Endothelial cell of umbilical vein (primary cell): ENCODE data around the gene SMAD3. TPM values are rescaled to one million over a fixed set of nuclear protein-coding genes. Genes with fewer than 3 reads are reported as not detected.

Experiments used
- BruUV-seq: library from RNA; stranded (reverse); fragments of 400-500 nt; replicated peaks from 2 replicates; lab custom pipeline; 2021; lab: Mats Ljungman, UMichigan
- CTCF ChIA-PET: fragments of 300-600, 350-600 bp; sonication (Branson Sonifier 250); formaldehyde crosslinking; loops from one replicate; lab custom pipeline; 2021; ENCODE audit warnings: antibody characterized with exemption, inconsistent platforms; lab: Charles Lee
- POLR2A ChIA-PET: fragments of 300-600, 350-600 bp; sonication (Branson Sonifier 250); formaldehyde crosslinking; loops from one replicate; lab custom pipeline; 2021; ENCODE audit warnings: antibody characterized with exemption, inconsistent platforms; lab: Charles Lee
- DNase-seq: peaks from one replicate; pipeline ENCODE4 v3.0.0-alpha.2; 2011; ENCODE audit warnings: low read depth, low spot score
- FAIRE-seq: peaks from 2 replicates; lab custom pipeline; 2011; peaks lifted over from hg19 to GRCh38; lab: Jason Lieb, UNC
- H2AFZ ChIP-seq: 2 replicates; pipeline ENCODE4 v1.6.0; 2012; ENCODE audit warnings: low read depth, low read length, control low read depth, inconsistent platforms
- H3K27ac ChIP-seq: 2 replicates; pipeline ENCODE4 v1.5.1; 2011; ENCODE audit warnings: low read depth, mild to moderate bottlenecking, control low read depth, low read length, moderate library complexity; ENCODE audit not compliant: insufficient read depth
- H3K27me3 ChIP-seq, 2 experiments: 2 replicates each; pipeline versions ENCODE4 v1.6.0 to v1.6.1; 2011; ENCODE audit warnings: low read length in 2 of 2, mixed read lengths in 1 of 2; ENCODE audit not compliant: control insufficient read depth in 2 of 2, insufficient read depth in 2 of 2
- H3K36me3 ChIP-seq, 2 experiments: 2 replicates in 1 of 2; 3 replicates in 1 of 2; pipeline ENCODE4 v1.5.1; 2011; ENCODE audit warnings: low read length in 2 of 2, mild to moderate bottlenecking in 1 of 2, moderate library complexity in 1 of 2; ENCODE audit not compliant: control insufficient read depth in 2 of 2, insufficient read depth in 2 of 2; ENCODE audit errors: extremely low read depth in 1 of 2
- H3K4me1 ChIP-seq: 3 replicates; pipeline ENCODE4 v1.5.1; 2011; ENCODE audit warnings: mild to moderate bottlenecking, low read length; ENCODE audit not compliant: control insufficient read depth, insufficient read depth; ENCODE audit errors: extremely low read depth
- H3K4me2 ChIP-seq: 2 replicates; pipeline ENCODE4 v1.6.1; 2011; ENCODE audit warnings: low read length, control low read depth, mixed read lengths; ENCODE audit not compliant: insufficient read depth
- H3K4me3 ChIP-seq, 3 experiments: fragments of 200-600 bp in 1 of 3; sonication (generic), shearing (Covaris generic) in 1 of 3; replicated peaks in 1 of 3; 2 replicates each; pipeline ENCODE4 v1.5.1; 2011 to 2016; ENCODE audit warnings: control low read depth in 3 of 3, low read length in 3 of 3, mild to moderate bottlenecking in 2 of 3, inconsistent platforms in 1 of 3, low read depth in 1 of 3, moderate library complexity in 1 of 3; ENCODE audit not compliant: insufficient read depth in 1 of 3
- H3K79me2 ChIP-seq: 2 replicates; pipeline ENCODE4 v1.6.0; 2012; ENCODE audit warnings: low read length, inconsistent platforms; ENCODE audit not compliant: control insufficient read depth, insufficient read depth
- H3K9ac ChIP-seq: replicated peaks from 2 replicates; pipeline ENCODE3; 2011; ENCODE audit warnings: low read length, control low read depth; ENCODE audit not compliant: insufficient read depth; ENCODE audit errors: extremely low read depth
- H3K9me1 ChIP-seq: replicated peaks from 3 replicates; pipeline ENCODE4 v1.6.0; 2011; ENCODE audit warnings: mild to moderate bottlenecking, low read length; ENCODE audit not compliant: control insufficient read depth, insufficient read depth; ENCODE audit errors: extremely low read depth
- H3K9me3 ChIP-seq: replicated peaks from 2 replicates; pipeline ENCODE4 v1.5.1; 2012; ENCODE audit warnings: low read length, inconsistent platforms; ENCODE audit not compliant: control insufficient read depth, insufficient read depth
- H4K20me1 ChIP-seq: replicated peaks from 2 replicates; pipeline ENCODE3; 2011; ENCODE audit warnings: mild to moderate bottlenecking, low read length; ENCODE audit not compliant: control insufficient read depth, insufficient read depth; ENCODE audit errors: extremely low read depth
- CTCF ChIP-seq, 2 donors: IDR thresholded peaks; 1 replicate in 1 of 2; 2 replicates in 1 of 2; pipeline ENCODE4 v1.5.1; 2011; ENCODE audit warnings: low read length in 2 of 2, mild to moderate bottlenecking in 2 of 2, moderate library complexity in 2 of 2, control low read depth in 1 of 2, inconsistent platforms in 1 of 2, low read depth in 1 of 2; ENCODE audit not compliant: insufficient read depth in 1 of 2; ENCODE audit errors: extremely low read depth in 1 of 2
- EZH2 ChIP-seq: IDR thresholded peaks from 2 replicates; pipeline ENCODE4 v1.6.1; 2012; ENCODE audit warnings: borderline replicate concordance, low read depth, mild to moderate bottlenecking, moderate library complexity, low read length, inconsistent platforms; ENCODE audit not compliant: severe bottlenecking
- FOS ChIP-seq: IDR thresholded peaks from 2 replicates; pipeline ENCODE4 v1.6.1; 2011; ENCODE audit warnings: mild to moderate bottlenecking, low read length, moderate library complexity, borderline replicate concordance; ENCODE audit not compliant: insufficient read depth
- GATA2 ChIP-seq: IDR thresholded peaks from 2 replicates; pipeline ENCODE4 v1.7.0; 2011; ENCODE audit warnings: low read depth, mild to moderate bottlenecking, moderate library complexity, mixed read lengths, low read length; ENCODE audit not compliant: insufficient read length, insufficient read depth
- JUN ChIP-seq: IDR thresholded peaks from 2 replicates; pipeline ENCODE4 v1.6.1; 2011; ENCODE audit warnings: borderline replicate concordance, low read depth; ENCODE audit not compliant: insufficient read length, insufficient read depth
- MAX ChIP-seq: IDR thresholded peaks from 2 replicates; pipeline ENCODE4 v1.6.1; 2011; ENCODE audit not compliant: insufficient read depth, insufficient read length
- MYC ChIP-seq: IDR thresholded peaks from one replicate; pipeline ENCODE4 v1.6.1; 2011; ENCODE audit warnings: mild to moderate bottlenecking, low read depth, low read length
- POLR2A ChIP-seq: IDR thresholded peaks from 2 replicates; pipeline ENCODE4 v1.6.1; 2012; ENCODE audit warnings: low read depth, mild to moderate bottlenecking, control low read depth, low read length
- POLR2AphosphoS5 ChIP-seq: IDR thresholded peaks from 2 replicates; pipeline ENCODE4 v1.6.1; 2012; ENCODE audit warnings: low read depth, mild to moderate bottlenecking, control low read depth, low read length, moderate library complexity; ENCODE audit not compliant: insufficient read depth
- dilution Hi-C: fragments of 300-500 bp; cut with MboI; formaldehyde crosslinking; loops from one replicate; pipeline ENCODE4 v1.15.0; 2019; ENCODE audit warnings: low sequenced_read_pairs; ENCODE audit not compliant: extremely low pct_ligation_motif_present
- intact Hi-C: fragments of 100-400 bp; cut with micrococcal nuclease; formaldehyde crosslinking; loops from one replicate; pipeline ENCODE4 v1.10.0; 2022
- polyA plus RNA-seq, 4 experiments: library from polyadenylated mRNA; depleted of rRNA in 3 of 4; stranded (reverse) in 3 of 4; unstranded in 1 of 4; fragments of >200 nt; gene quantifications; 2 replicates each; pipeline versions ENCODE4 v1.2.1 to v1.2.3, GENCODE V29; 2011 to 2012; ENCODE audit warnings: missing spikeins in 1 of 4
- total RNA-seq: library from RNA; stranded (reverse); gene quantifications from 2 replicates; pipeline ENCODE4 v1.2.3, GENCODE V29; 2021

SMAD3 gene
- total and polyA plus RNA-seq, 2 donors (not counting 3 experiments of a cell fraction or from before 2014, with no cell fraction given): 56.4 to 88.2 TPM

GRCh38 chr15:67119238-67119846 is 53.9 kb downstream of the SMAD3 start:
- BruUV-seq: no TSS peak
- Histone ChIP-seq H3K27ac (peak overlapping the region; percentile 92), H3K9me3 (no peaks in the 10 kb centered on the region), H3K36me3 (no peaks in the 10 kb centered on the region), H2AFZ (no peak overlapping the region), H3K4me2 (no peak overlapping the region), H3K27me3 (no peaks in the 10 kb centered on the region), H3K79me2 (peaks cover 95% of the 10 kb centered on the region), H3K9ac (no peak overlapping the region), H3K4me1 (peaks cover 70% of the 10 kb centered on the region), H3K4me3 (no peak overlapping the region), H3K9me1 (no peaks in the 10 kb centered on the region), H4K20me1 (no peaks in the 10 kb centered on the region)
- CTCF ChIA-PET: interaction anchor here (0.9 to 1.2 kb wide), 3 partner anchors 10 to 51 kb away, joined by 3 to 6 read pairs (median 3); no protein-coding TSS in a partner anchor
- FAIRE-seq: no peak
- no peak for DNase-seq
- no peak for TF ChIP-seq POLR2AphosphoS5
- TF ChIP-seq EZH2: no peak
- no peak for TF ChIP-seq MAX
- TF ChIP-seq CTCF (IDR thresholded peaks at IDR 0.05; ENCODE audit: extremely low read depth in 1 of 2, insufficient read depth in 1 of 2, low read depth in 1 of 2, low read length in 2 of 2): no peak
- TF ChIP-seq GATA2: no peak
- TF ChIP-seq MYC: no peak
- no peak for TF ChIP-seq POLR2A
- no peak for TF ChIP-seq JUN
- no peak for TF ChIP-seq FOS
- dilution Hi-C loops (no loop called here), intact Hi-C loops (no loop called here)
- POLR2A ChIA-PET: no interaction called here
